Skin epidermis (tissue), 12 donors: ENCODE measurements around the gene ARID1A.
"Not testable (repeated sequence)": the region's sequence is repeated elsewhere in the genome, so short reads cannot be mapped to it uniquely, and the experiment has no call there.

Source experiments
- H3K27ac ChIP-seq, 21 experiments: fragments of 200-600 bp; sonication (generic) in 11 of 21; one replicate each; pipeline ENCODE4 v1.5.0; 2020; ENCODE audit warnings: mild to moderate bottlenecking in 3 of 21, inconsistent platforms in 2 of 21, moderate library complexity in 2 of 21
- H3K4me3 ChIP-seq, 7 experiments: fragments of 200-600 bp; sonication (generic) in 2 of 7; one replicate each; pipeline ENCODE4 v1.5.0; 2020; ENCODE audit warnings: inconsistent platforms in 2 of 7, mild to moderate bottlenecking in 2 of 7, moderate library complexity in 1 of 7

The ARID1A gene

DNA sequence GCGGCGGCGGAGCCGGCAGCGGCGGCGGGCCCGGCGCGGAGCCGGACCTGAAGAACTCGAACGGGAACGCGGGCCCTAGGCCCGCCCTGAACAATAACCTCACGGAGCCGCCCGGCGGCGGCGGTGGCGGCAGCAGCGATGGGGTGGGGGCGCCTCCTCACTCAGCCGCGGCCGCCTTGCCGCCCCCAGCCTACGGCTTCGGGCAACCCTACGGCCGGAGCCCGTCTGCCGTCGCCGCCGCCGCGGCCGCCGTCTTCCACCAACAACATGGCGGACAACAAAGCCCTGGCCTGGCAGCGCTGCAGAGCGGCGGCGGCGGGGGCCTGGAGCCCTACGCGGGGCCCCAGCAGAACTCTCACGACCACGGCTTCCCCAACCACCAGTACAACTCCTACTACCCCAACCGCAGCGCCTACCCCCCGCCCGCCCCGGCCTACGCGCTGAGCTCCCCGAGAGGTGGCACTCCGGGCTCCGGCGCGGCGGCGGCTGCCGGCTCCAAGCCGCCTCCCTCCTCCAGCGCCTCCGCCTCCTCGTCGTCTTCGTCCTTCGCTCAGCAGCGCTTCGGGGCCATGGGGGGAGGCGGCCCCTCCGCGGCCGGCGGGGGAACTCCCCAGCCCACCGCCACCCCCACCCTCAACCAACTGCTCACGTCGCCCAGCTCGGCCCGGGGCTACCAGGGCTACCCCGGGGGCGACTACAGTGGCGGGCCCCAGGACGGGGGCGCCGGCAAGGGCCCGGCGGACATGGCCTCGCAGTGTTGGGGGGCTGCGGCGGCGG is 1.0 kb downstream of the ARID1A start:
- Histone ChIP-seq H3K4me3 (peak overlapping the region; percentile 85 to 96 (median 91)), H3K27ac (peak overlapping the region; percentile 85 to 100 (median 98))

- H3K27ac ChIP-seq = peak overlapping the region; percentile 85 to 100 (median 98)
These were observed 1.7 kb downstream of the ARID1A start for GRCh38 chr1:26697431-26697977.

GRCh38 chr1:26697978-26698849 is 2.4 kb downstream of the ARID1A start:
- Histone ChIP-seq H3K4me3 (peak overlapping the region; percentile 85 to 96 (median 91)), H3K27ac (peak overlapping the region in 20 of 21 experiments; percentile 85 to 100 (median 98))

More at GRCh38 chr1:26697431-26697977, 1.7 kb downstream of the ARID1A start:
- peak overlapping the region; percentile 85 to 96 (median 91) for H3K4me3 ChIP-seq

GRCh38 chr1:26700711-26701110 is 4.9 kb downstream of the ARID1A start:
- H3K4me3 ChIP-seq = no peak overlapping the region
- H3K27ac ChIP-seq = peak overlapping the region in 9 of 21 experiments; percentile 10 to 72 (median 46)

DNA sequence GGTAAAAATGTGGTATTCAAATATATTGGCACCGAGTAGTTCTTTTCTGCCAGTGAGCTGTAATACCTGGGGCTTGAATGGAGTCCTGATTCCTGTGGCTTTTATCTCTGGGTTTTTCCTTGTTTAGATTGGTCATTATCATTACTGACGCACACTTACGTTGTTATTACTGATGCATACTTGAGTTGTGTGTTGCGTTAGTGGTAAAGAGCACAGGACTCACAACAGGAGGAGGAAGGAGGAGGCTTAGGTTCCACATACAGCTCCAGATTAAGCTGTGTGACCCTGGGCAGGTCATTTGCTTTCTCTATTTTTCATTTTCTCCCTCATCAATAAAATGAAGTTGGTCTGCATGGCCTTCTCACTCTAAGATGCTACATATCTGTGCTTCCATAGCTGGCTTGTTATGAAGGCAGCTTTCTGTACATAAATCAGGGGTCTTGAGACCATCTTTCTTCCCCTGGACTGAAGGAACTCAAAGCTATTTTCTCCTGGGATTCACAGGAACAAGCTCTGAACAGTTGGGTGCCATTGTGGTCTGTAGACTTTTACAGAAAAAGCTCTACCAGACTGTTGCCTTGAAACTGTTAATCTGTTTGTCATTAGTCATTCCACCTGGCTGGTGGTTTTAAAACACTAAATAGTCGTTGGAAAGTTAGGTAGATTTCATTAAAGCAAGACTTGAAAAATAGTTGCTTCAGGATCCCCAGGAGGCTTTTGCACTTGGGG is 5.6 kb downstream of the ARID1A start:
- peak overlapping the region in 14 of 21 experiments; percentile 11 to 77 (median 48) for H3K27ac ChIP-seq
- H3K4me3 ChIP-seq = no peak overlapping the region

GRCh38 chr1:26701995-26702679 is 6.3 kb downstream of the ARID1A start:
- H3K4me3 ChIP-seq = peak overlapping the region in 1 of 7 experiments; percentile 4

DNA sequence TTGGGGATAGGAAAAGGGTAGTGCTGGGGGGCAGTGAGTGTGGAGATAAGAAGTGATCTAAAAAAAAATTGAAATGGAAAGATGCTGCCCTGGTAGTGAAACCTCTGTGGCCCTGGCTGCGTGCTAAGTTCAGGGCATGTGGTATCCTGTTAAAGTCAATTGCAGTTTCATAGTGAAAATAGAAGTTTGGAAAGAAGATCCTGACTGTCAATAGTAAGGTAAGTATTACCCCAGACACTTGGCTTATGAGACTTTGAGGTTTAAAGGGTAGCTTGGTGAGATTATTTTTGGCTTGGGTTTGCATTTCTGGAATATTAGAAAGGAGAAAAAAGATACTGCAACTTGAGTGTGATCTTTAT is 6.8 kb downstream of the ARID1A start:
- Histone ChIP-seq H3K4me3 (no peak overlapping the region), H3K27ac (peak overlapping the region in 10 of 21 experiments; percentile 18 to 77 (median 52))

More at GRCh38 chr1:26701995-26702679, 6.3 kb downstream of the ARID1A start:
- peak overlapping the region in 14 of 21 experiments; percentile 11 to 77 (median 48) for H3K27ac ChIP-seq

DNA sequence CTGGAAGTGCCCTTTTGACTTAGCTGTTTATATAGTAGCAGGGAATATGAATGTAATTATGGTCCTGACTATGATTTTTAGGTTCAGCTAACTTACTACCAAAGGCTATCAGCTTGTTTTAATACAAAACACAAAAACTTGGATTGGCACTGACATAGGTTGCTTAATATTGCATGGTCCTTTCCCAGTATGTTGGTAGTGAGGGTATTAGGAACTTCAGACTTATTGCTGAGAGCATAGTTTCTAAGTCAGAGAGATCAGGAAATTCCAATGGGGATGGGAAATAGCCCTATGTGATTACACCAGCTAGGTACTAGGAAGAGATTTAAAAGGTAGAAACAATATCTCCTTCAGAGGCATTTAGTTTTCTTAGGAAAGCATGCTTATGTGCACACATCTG is 7.7 kb downstream of the ARID1A start:
- Histone ChIP-seq H3K27ac (peak overlapping the region in 3 of 21 experiments; percentile 3 to 67 (median 24)), H3K4me3 (no peak overlapping the region)

- Histone ChIP-seq H3K4me3 (no peak overlapping the region), H3K27ac (peak overlapping the region in 1 of 21 experiments; percentile 24)
These were observed 8.8 kb downstream of the ARID1A start for GRCh38 chr1:26704629-26705028.

GRCh38 chr1:26705227-26705626 is 9.4 kb downstream of the ARID1A start:
- not testable (repeated sequence) for H3K4me3 ChIP-seq
- peak overlapping the region in 2 of 21 experiments; percentile 12 to 17 for H3K27ac ChIP-seq

GRCh38 chr1:26705788-26706311 is 10.0 kb downstream of the ARID1A start:
- H3K4me3 ChIP-seq = no peak overlapping the region

DNA sequence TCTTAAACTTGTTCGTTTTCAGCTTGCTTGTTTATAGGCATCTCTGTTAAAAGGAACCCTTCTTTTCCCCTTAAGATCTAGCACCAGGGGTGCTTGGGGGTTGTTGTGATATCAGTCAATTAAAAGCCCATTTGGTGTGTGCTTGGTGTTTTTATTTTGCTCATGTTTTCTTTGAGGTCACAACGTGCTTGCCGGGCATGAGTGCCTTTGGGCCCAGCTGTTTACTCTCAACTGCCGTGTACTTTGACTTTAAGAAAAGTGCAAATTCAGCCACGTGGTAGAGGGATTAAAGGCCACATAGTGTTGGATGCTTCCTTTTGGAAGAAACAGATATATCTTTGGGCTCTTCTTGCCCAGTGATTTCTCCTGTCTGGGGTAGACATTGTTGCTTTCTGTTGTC is 10.5 kb downstream of the ARID1A start:
- H3K4me3 ChIP-seq = no peak overlapping the region
- peak overlapping the region in 12 of 21 experiments; percentile 4 to 67 (median 21) for H3K27ac ChIP-seq

More at GRCh38 chr1:26705788-26706311, 10.0 kb downstream of the ARID1A start:
- H3K27ac ChIP-seq = peak overlapping the region in 12 of 21 experiments; percentile 4 to 67 (median 21)

DNA sequence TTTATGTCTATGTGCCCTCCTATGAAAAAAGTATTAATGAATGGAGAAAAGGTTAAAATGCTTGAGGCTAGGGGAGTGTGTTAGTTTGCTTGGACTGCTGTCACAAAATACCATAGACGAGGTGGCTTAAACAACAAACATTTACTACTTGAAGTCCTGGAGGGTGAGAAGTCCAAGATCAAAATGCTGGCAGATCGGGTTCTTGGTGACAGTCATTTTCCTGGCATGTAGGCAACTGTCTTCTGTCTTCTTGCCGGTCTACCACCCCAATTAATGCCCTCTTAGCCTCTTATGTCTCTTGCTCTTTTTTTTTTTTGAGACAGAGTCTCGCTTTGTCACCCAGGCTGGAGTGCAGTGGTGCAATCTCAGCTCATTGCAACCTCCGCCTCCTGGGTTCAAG is 15.0 kb downstream of the ARID1A start:
- no peak overlapping the region for H3K27ac ChIP-seq
- no peak overlapping the region for H3K4me3 ChIP-seq

DNA sequence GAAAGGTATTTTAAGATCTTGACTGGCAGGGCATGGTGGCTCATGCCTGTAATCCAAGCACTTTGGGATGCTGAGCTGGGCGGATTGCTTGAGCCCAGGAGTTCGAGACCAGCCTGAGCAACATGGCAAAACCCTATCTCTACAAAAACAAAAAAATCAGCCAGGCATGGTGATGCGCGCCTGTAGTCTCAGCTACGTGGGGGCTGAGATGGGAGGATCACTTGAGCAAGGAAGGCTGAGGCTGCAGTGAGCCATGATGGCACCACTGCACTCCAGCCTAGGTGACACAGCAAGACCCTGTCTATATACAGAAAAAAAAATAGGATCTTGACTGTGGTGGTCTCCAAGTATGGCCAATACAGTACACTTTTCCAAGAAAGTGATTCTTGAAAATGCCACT is 16.0 kb downstream of the ARID1A start:
- Histone ChIP-seq H3K27ac (no peak overlapping the region), H3K4me3 (no peak overlapping the region)

GRCh38 chr1:26717017-26717491 is 21.2 kb downstream of the ARID1A start:
- H3K27ac ChIP-seq = peak overlapping the region in 1 of 21 experiments; percentile 59
- no peak overlapping the region for H3K4me3 ChIP-seq

- no peak overlapping the region for H3K4me3 ChIP-seq
- peak overlapping the region in 2 of 21 experiments; percentile 15 to 32 for H3K27ac ChIP-seq
These were observed 23.4 kb downstream of the ARID1A start for GRCh38 chr1:26719205-26719604.

DNA sequence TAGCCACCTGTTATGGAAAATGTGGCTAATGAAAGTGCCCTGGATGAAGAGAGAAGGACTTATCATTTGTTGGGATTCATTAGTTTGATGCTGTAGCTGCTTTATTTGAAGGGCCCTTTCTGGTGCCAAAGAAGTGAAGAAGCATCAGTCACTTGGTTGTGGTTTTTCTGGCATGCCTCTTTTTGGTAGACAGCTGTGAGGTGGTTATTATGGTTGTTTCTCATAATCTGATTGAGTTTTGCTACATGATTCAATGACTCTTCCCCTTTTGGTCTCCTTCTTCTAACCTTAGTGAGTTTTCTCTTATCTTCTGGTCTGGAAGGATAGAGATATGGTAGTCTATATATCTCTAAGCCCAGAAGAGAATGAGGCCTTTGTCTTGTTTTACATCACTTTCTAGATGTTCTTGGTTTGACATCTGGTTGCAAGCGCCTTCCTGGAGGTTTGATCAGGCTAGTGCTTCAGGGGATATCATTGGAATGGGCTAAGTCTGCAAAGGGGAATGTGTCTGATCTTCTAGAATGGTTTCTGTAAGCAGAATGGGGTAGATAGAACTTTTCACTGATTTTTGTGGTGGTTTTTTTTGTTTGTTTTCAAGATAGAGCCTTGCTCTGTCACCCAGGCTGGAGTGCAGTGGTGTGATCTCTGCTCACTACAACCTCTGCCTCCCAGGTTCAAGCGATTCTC is 26.0 kb downstream of the ARID1A start:
- Histone ChIP-seq H3K27ac (no peak overlapping the region), H3K4me3 (no peak overlapping the region)
